Endometrium (tissue), 2 donors: ENCODE measurements around the gene TMEM53.

Source experiments
- FAIRE-seq: peaks from 2 replicates; lab custom pipeline; 2012; peaks lifted over from hg19 to GRCh38; lab: Jason Lieb, UNC
- donor health status: control.
- donor health status: control.

The TMEM53 gene

DNA sequence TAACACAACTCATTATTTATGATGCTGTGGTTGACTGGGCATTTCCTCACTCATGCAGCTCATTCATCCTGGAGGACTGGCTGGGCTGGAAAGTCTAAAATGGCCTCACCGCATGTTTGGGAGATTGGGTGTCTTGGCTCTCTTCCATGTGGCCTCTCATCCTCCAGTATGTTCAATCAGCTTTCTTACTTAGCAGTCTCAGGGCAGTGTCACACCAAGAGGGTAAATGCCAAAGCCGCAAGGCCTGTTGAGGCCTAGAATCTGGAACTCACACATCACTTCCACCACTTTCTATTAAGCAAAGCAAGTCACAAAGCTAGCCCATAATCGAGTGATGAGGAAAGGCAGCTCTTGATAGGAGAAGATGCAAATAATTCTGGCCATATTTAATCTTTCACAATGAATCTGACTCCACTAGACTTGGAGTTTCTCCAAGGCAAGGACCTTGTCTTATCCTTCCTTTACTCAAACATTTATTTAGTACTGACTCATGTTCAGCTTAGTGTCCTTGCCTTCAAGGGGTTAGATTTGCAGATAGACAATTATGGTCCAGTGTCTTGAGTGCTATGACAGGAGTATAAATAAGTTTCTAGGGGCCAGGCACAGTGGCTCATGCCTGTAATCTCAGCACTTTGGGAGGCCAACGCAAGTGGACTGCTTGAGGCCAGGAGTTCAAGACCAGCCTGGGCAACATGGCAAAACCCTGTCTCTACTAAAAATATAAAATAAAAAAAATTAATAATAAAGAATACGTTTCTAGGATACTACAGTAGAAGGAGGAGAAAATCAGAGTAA is 45.1 kb downstream of the TMEM53 start:
- no peak for FAIRE-seq

DNA sequence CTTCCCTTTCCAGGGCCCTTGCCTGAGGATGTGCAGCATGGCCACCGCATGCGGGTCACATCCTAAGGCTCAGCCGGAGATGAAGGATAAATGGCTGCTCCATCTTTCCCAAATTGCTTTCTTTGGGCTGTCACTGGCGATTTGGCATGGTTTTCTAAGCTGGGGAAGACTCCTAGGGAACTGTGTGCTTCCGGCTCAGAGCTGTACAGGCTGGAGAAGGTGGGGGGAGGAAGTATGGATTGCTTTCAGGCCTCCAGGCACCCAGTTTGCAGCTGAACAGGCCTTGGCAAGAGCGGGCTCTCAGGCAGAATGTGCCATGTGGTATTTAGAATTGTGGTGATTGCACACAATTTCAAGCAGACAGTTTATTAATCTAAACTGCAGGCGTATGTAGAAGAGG is 48.9 kb downstream of the TMEM53 start:
- no peak for FAIRE-seq

DNA sequence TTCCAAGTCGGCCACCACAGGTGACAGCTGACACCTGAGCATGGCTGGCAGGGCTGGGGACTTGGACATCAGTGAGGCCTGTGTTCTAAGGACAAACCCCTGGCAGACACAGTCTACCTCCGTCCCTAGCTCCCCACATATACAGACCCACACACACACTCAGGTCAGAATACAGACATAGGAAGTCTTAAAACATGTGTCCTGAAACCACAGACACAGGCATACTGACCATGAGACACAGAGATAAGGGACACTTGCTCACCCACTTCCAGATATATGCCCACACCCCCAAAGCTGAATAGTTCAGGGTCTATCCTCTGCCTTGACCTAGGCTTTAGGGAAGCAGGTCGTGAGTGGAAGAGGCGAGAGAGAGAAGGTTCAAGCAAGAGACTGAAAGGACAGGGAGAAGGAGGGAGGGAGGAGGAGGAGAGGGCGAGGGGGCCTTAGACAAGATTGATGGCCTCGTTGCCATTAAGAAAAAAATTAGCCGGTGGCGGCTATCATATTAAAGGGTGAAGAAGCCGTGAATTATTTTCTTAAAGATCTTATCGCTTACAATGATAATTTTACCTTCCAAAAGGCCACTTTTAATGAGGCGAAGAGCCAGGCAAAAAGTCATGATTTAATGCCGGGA is 49.9 kb downstream of the TMEM53 start:
- no peak for FAIRE-seq

DNA sequence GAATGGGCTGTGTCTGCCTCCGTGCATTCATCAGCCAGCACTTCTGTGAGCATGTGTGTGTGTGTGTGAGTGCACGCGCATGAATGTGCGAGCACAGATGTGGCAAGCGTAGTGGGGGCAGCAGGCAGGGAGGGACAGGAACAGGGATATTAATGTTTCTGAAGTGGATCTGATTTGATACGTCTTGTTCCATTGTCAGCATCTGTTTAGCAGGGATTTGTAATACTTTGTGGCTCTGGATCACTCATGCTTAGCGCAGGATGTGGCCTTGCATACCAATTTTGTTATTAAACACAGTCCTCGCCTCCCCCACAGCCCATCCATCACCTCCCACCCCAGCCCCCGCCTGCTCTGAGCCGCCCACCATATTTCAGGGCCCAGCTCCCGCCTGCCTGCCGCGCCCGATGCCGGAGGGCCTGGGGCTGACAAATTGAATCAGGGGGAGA is 52.4 kb downstream of the TMEM53 start:
- FAIRE-seq = no peak

DNA sequence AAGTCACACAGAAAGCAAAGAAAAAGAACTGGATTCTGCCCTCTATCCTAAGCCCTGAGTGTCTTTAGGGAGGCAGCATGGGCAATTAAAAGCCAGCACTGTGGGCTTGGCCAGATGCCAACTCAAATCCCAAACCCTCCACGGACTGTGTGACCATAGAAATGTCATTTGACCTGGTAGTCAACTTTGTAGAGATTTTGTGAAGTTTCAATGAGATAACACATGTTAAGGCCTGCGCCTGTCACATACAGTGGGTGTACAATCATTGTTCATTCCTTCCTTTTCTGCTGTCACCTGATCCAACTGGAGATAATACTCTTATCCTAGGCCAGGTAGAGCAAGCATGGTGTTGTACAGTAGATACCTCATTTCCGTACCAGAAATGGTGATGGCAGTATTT is 54.2 kb downstream of the TMEM53 start:
- no peak for FAIRE-seq

DNA sequence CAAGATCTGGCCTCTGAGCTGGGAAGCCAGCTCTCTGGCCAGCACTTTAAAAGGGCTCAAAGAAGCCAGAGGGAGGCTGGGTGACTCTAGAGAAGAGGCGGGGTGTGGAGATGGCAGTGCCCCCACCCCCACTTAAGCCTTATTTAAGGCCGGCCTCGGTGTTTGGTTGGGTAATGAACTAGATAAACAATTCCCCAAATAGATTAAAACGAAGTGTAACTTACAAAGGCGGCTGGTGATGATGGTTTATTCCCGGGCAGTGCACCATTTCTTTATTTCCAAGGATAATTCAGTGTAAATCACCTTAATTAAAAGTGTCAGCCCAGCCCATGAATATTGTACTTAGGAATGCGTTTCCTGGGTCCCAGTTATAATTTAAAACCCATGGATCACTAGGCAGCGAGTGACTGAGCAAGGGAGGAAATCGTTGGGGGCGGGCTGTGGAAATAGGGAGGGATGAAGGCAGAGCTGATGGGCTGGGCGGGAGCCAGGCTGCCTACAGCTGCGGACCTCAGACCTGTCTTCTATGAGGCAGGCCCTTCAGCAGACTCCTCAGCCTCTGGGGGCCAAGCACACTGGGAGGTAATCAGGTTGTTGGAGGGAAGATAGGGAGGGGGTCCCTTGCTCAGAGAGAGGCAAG is 54.9 kb downstream of the TMEM53 start:
- FAIRE-seq = no peak

DNA sequence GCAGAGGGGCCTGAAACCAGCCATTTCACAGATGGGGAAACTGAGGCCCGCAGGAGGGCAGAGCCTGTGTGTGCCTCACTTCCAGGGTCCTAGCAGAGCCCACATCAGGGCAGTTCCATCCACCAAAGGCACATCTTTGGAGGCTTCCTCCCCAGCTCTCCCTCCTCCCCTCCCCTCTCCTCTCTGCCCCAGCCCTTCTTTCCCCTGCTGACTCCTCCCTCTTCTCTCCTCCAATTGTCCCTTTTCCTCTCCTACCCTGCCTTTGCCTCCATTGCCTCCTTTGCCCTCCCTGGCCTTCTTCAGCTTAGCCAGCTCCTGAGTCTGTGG is 56.6 kb downstream of the TMEM53 start:
- FAIRE-seq = no peak

DNA sequence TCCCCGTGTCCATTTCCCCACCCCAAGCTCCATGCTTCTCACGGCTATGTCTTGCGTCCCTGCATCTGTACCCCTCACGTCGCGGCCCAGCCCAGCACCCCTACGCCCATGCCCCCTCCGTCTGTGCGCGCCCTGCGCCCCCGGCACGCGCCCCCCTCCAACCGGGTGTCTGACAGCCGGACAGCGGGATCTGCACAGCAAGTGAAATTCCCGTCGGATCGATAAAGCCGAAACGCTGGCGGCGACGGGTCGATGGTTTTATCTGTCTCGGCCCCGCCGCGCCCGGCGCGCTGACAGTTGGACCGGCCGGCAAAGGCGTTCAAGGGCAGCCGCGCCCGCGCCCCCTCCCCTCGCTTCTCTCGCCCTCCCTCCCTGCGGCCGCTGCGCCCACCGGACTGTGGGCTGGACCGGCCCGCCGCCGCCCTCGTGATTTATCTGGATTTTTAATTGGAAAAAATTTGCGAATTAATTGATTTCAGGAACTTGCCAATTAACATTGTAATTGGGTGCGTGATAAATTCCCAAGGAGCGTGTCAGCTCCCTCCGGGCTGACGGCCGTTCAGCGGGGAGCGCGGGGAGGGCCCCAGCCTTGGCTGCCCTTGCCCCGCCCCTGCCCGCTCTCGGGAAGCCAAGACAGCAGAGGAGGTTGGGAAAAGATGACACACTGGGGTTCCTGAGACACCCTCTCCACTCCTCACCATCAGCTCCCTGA is 57.1 kb downstream of the TMEM53 start:
- no peak for FAIRE-seq

DNA sequence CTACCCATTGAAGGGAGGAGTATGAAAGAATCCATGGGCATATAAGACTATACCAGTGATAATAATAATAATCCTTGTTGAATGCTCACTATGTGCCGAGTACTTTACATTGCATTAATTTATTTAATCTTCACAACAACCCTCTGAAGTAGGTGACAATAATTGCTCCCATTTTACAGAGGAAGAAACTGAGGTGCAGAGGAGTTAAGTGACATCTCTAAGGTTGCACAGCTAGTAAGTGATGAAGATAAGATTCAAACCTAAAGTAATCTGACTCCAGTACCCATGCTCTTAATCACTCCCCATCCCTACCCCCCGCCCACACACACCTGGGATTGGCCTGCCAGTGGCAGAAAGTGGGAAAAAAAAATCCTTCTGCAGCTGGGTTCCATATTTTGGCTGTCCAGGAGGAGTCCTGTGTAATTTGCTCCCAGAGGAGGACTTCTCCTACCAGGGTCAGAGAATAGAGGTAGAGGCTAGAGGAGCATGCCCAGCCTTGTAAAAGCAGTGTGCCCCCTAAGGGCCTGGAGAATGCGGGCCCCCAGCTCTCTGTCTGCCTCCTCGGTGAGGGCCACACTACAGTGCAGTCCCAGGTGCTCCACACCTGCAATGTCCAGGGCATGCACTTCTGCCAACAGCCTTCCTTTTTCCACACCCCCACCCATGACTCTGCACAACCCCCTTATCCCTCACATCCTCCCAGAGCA is 57.8 kb downstream of the TMEM53 start:
- no peak for FAIRE-seq

DNA sequence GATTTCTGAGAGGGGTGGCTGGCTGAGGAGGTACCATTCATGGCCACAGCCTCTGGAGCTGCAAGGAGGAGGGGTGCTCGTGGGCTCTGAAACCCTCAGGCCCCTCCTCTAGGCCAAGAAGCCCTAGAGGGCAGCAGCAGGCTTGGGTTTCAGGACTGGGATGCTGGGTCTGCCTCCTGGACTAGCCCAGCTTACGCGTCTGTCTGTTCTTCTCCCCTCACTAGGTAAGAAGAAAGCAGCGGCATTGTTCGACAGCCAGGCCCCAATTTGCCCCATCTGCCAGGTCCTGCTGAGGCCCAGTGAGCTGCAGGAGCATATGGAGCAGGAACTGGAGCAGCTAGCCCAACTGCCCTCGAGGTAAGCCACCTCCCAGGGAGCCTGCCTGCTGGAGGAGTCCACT is 60.3 kb downstream of the TMEM53 start:
- no peak for FAIRE-seq

DNA sequence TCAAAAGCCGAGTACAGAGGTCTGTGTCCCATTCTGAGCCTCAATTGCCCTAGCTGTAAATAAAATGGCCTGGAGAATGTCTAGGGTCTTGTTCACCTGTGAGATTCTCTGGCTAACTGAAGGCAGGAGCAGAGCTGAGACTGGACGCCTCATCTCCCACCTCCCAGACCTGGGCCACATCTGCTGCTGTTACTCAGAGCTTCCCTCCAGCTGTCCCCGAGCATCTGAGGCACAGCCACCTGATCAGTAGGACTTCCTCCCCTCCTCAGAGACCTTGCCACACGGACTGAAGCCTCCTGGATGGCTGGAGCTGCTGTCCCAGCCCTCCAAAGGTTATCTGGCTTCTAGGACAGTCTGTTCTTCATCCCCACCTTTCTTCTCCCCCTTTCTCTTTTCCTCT is 62.4 kb downstream of the TMEM53 start:
- no peak for FAIRE-seq

DNA sequence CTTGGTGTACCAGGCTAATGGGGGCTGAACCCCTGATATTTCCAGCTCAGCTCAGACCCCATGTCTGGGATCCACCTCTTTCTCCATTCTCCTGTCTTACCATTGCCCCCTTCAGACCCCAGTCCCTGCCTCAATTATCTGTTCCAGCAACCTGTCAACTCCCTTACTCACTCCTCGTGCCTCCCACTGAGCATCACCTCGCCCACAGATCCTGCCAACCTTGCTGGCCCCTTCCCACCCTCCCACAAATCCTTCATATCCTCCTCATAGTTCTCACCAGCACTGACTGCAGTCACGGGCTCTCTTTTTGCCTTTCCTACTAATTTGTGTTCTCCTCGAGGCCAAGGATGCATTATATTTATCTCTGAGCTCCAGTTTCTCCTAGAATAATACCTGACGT is 62.9 kb downstream of the TMEM53 start:
- FAIRE-seq = no peak

DNA sequence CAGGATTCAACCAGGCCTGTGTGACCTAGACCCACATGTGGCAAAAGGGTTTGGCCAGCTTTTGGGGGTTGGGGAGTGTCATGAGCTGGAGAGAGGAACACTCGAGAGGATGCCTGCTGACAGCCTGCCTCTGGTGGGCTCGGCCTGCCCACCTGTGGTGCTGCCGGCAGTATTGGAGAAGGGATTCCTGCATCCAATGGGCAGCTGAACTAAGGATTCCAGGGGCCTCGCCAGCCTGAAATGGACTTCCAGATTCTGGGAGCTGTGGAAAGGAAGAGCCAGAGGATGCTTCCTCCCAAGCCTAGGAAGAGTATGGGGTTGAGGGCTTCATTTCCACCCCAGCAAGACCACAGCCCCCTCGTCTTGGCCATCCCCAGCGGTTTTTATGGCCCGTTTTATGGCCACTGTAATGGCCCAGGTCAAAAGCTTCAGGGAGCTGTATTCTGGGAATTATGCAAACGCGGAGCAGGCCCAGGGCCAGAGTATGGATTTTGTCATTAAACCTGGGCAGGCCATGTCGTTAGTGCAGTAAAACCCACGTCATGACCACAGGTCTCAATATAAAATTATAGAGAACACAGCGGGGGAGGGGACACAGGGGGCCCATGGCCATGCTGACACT is 63.6 kb downstream of the TMEM53 start:
- FAIRE-seq = no peak

DNA sequence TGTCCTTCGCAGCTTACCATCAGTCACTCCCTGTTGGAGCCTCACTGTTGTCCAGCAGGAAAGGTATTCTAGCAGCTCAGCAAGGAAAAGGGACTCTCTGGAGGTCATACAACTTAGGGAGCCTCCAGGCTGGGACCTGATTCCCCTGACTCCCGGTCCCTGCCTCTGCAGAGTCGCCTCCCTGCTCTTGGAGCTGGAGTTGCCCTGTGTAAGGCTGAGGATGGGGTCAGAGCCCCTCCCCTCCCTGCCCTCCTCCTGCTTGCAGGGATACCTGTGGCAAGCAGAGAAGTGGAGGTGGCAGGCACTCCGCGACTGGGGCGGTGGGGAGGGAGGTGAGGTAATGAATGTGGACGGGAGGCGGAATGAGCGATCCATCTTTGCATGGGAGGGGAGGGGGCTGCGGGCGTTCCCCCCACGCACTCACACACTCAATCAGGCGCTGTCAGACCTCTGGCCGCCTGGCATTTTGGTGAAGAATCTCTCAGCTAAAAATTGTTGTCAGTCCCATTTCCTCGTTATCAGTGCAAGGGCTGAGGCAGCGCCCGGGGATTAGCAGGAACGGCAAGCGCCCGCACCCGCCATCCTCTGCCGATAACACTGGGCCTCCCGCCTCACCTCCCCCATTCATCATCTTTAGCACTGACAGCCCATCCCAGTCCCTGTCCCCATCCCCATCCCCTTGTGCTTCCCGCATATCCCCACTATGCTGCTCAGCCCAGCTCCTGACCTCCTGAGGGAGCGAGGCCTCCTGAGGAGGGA is 64.3 kb downstream of the TMEM53 start:
- no peak for FAIRE-seq

DNA sequence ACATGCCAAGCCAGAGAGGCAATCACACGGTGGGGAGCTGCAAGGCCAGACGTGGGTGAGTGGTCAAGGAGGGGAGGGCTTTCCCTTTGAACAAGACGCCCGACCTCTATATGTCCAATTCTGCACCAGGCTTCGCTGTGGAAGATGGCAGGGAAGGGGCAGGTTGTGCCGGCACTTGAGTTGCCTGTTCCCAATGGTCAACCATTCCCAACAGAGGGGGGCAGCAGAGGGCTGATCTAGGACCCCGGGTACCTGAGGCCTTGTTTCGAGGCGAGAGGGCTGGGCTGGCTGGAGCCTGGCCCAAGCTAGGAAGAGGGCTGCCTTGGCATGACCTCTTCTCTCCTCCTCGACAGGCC is 64.9 kb downstream of the TMEM53 start:
- no peak for FAIRE-seq

DNA sequence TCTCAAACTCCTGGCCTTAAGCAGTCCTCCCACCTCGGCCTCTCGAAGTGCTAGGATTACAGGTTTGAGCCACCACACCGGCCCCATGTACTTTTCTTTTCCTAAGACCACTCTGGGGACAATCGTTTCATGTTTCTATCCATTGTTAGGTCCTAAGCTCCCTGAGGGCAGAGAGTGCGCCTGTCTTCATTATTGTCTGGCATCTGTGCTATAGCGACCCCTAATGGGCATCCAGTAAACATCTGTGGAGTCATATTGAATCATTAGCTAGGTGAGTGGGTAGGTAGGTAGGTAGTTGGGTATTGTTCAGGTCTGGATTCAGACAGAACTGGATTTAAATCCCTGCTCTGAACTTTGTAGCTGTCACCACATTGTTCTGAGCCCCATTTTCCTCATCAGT is 66.1 kb downstream of the TMEM53 start:
- no peak for FAIRE-seq

DNA sequence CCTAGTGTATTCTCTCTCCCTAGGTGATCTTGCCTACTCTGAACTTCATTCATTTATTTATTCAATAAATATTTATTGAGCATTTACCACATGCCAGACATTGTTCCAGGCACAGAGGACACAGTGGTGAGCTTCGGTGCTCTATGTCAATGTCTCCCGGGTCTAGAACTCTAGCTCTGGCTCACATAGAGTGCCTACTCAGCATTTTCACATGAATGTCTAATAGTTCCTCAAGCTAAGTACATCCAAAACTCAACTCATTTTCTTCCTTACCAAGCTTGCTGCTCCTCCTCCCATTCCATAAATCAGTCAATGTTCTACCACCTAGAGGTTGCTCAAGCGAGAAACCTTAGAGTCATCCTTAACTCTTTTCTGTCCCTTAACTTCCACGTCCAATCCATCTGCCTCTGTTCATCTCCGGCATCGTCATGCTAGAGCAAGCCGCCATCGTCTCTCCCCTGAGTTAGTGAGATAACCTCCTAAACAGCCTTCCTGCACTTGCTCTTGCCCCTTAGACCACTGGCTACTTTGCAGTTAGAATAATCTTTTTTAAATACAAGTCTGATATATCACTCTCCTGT is 67.5 kb downstream of the TMEM53 start:
- FAIRE-seq = no peak

DNA sequence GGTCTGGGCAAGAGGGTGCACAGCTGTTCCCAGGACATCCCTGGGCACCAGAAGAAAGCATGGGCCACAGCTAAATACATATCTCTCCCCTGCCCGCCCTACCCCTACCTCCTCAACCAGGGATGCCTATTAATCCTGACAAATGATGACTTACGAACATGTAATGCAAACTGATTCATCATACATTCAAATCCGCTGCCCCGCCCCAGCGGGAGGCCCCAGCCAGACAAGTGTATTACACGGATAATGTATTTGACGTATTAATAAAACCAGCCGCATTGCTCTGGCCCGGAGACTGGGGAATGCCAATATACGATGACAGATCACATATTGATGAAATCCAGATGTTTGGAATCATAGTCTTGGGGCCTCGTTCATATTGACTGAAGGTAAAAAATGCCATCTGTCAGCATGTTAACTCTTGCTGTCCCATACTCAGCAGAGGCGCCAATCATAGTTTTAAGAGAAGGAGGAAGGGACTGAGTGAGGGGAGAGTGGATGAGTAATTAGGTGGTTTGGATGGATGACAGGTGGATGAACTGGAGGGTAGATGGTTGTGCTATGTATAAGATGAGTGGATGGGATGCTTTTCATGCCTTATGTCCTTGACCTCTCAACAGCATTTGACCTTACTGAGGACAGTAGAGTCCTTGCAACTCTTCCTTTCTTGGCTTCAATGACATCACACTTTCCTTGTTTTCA is 68.2 kb downstream of the TMEM53 start:
- FAIRE-seq = no peak

DNA sequence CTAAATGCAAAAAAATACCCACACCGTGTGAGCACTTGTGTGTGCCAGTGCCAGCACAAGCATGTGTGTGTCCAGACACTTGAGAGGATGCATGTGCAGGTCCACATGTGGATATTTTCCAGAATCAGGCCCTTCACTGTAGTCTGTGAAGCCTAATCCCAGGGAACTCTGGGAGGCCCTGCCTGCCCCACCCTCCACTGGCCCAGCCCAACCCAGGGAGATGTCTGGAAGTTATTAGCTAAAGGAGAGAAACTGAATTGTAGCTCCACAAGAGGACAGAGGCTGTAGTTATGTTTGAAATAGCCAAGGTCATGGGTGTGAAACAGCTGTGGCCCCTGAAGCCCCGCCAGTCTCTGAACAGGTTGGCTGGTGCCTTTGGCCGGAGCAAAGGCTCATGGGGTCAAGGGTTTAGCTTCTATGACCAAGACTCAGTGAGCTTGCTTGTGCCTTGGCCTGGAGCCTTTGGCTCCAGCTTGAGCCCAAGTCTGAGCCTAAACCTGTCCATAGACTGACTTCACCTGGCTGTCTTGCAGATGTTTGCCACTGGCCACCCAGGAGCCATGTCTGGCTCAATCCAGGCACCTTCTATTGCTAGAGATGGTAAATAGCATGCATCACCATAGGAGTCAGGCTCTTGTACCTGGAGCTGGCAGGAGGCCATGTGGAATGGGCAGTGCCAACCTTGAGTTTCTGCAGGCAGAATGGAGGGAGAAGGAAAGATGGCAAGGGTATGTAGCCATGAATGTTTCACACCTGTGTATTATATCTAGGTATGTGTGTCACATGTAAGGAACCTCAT is 69.9 kb downstream of the TMEM53 start:
- no peak for FAIRE-seq
